ENCODE measurements around the gene OR12D1.

- TF ChIP-seq CTCF (IDR thresholded peaks at IDR 0.05) (no peak), POLR2A (IDR thresholded peaks at IDR 0.05) (no peak), POLR2AphosphoS5 (IDR thresholded peaks at IDR 0.05) (no peak), EP300 (IDR thresholded peaks at IDR 0.05) (no peak)
Observed at GRCh38 chr6:29375191-29375590, 39.5 kb upstream of the OR12D1 start, which contains the start of gene OR12D3.
